SK-N-SH (cell line): ENCODE measurements around the gene RPL3. TPM values are rescaled to one million over a fixed set of nuclear protein-coding genes. Genes with fewer than 3 reads are reported as not detected.

Experiments
- CTCF ChIA-PET: fragments of 300-600, 350-600 bp; formaldehyde crosslinking; extraction: SDS; loops from one replicate; lab custom pipeline; 2021; lab: Yijun Ruan, JAX
- POLR2A ChIA-PET: fragments of 350-600 bp; sonication (Branson Sonifier 250); formaldehyde crosslinking; extraction: SDS; loops from one replicate; lab custom pipeline; 2020; ENCODE audit warnings: antibody characterized with exemption, inconsistent platforms; lab: Yijun Ruan, JAX
- DNase-seq: peaks from one replicate; pipeline ENCODE4 v3.0.0; 2012
- H2AFZ ChIP-seq: fragments of 200-600 bp; sonication (generic); 2 replicates; pipeline ENCODE4 v1.8.1; 2016; ENCODE audit warnings: antibody characterized with exemption, mild to moderate bottlenecking, low read depth
- H3F3A ChIP-seq: fragments of 200-600 bp; sonication (generic); replicated peaks from 2 replicates; pipeline ENCODE3; 2016; ENCODE audit warnings: antibody characterized with exemption, mild to moderate bottlenecking; ENCODE audit not compliant: insufficient read depth
- H3K27ac ChIP-seq, 2 experiments: fragments of 200-500 bp in 1 of 2; fragments of 200-600 bp in 1 of 2; sonication (Bioruptor generic) in 1 of 2; sonication (generic), shearing (Covaris generic) in 1 of 2; 2 replicates each; pipeline versions ENCODE4 v1.5.1 to v1.6.1; 2014 to 2016; ENCODE audit warnings: low read depth in 2 of 2, inconsistent platforms in 1 of 2, low read length in 1 of 2, mild to moderate bottlenecking in 1 of 2, mixed read lengths in 1 of 2
- H3K27me3 ChIP-seq: fragments of 200-600 bp; sonication (generic), shearing (Covaris generic); 2 replicates; pipeline ENCODE4 v1.6.1; 2016; ENCODE audit warnings: mixed run types; ENCODE audit not compliant: insufficient read depth
- H3K36me3 ChIP-seq, 2 experiments: fragments of 200-500 bp in 1 of 2; fragments of 200-600 bp in 1 of 2; sonication (Bioruptor generic) in 1 of 2; sonication (generic) in 1 of 2; replicated peaks in 1 of 2; 2 replicates each; pipeline versions ENCODE3 to v1.5.1; 2014 to 2016; ENCODE audit warnings: low read length in 1 of 2, mild to moderate bottlenecking in 1 of 2; ENCODE audit not compliant: insufficient read depth in 2 of 2, control insufficient read depth in 1 of 2
- H3K4me1 ChIP-seq, 2 experiments: fragments of 200-500 bp in 1 of 2; fragments of 200-600 bp in 1 of 2; sonication (Bioruptor generic) in 1 of 2; sonication (generic), shearing (Covaris generic) in 1 of 2; 2 replicates each; pipeline versions ENCODE4 v1.5.1 to v1.6.1; 2014 to 2016; ENCODE audit warnings: low read depth in 1 of 2, low read length in 1 of 2, mixed run types in 1 of 2; ENCODE audit not compliant: insufficient read depth in 2 of 2, control insufficient read depth in 1 of 2
- H3K4me2 ChIP-seq: fragments of 200-600 bp; sonication (generic), shearing (Covaris generic); 2 replicates; pipeline ENCODE4 v1.6.1; 2017; ENCODE audit warnings: mixed run types
- H3K4me3 ChIP-seq, 2 experiments: fragments of 200-500 bp in 1 of 2; fragments of 200-600 bp in 1 of 2; sonication (Bioruptor generic) in 1 of 2; sonication (generic), shearing (Covaris generic) in 1 of 2; 2 replicates each; pipeline versions ENCODE4 v1.5.1 to v1.8.1; 2014 to 2016; ENCODE audit warnings: low read depth in 2 of 2, inconsistent platforms in 1 of 2, low read length in 1 of 2, mild to moderate bottlenecking in 1 of 2, mixed read lengths in 1 of 2, moderate library complexity in 1 of 2
- H3K79me2 ChIP-seq: fragments of 200-600 bp; sonication (generic); 2 replicates; pipeline ENCODE4 v1.8.1; 2017; ENCODE audit warnings: mild to moderate bottlenecking; ENCODE audit not compliant: insufficient read depth
- H3K9ac ChIP-seq: fragments of 200-600 bp; sonication (generic); 2 replicates; pipeline ENCODE4 v1.6.1; 2017; ENCODE audit warnings: mixed run types
- H3K9me2 ChIP-seq: fragments of 200-600 bp; sonication (generic); 2 replicates; pipeline ENCODE4 v1.6.1; 2017; ENCODE audit warnings: mixed run types
- H3K9me3 ChIP-seq: fragments of 200-600 bp; sonication (generic); 2 replicates; pipeline ENCODE4 v1.6.1; 2017; ENCODE audit warnings: mixed run types, mild to moderate bottlenecking, moderate library complexity
- H4K20me1 ChIP-seq: fragments of 200-600 bp; sonication (generic); 2 replicates; pipeline ENCODE4 v1.6.1; 2017; ENCODE audit warnings: mild to moderate bottlenecking, mixed run types; ENCODE audit not compliant: insufficient read depth
- CHD2 ChIP-seq: fragments of 150-350 bp; IDR thresholded peaks from 2 replicates; pipeline ENCODE4 v1.6.1; 2018; ENCODE audit warnings: low read length; ENCODE audit not compliant: partially characterized antibody
- ELF1 ChIP-seq: IDR thresholded peaks from 2 replicates; pipeline ENCODE4 v1.4.0; 2012
- FOSL2 ChIP-seq: IDR thresholded peaks from 2 replicates; pipeline ENCODE4 v1.4.0; 2012; ENCODE audit warnings: low read depth, mild to moderate bottlenecking, moderate library complexity, borderline replicate concordance
- GABPA ChIP-seq: IDR thresholded peaks from 2 replicates; pipeline ENCODE4 v1.4.0; 2012; ENCODE audit warnings: low read depth, mild to moderate bottlenecking
- IRF3 ChIP-seq: fragments of 150-350 bp; IDR thresholded peaks from 2 replicates; pipeline ENCODE4 v1.6.1; 2016; ENCODE audit warnings: mild to moderate bottlenecking, low read depth, low read length
- MEF2A ChIP-seq: IDR thresholded peaks from 2 replicates; pipeline ENCODE4 v1.4.0; 2012; ENCODE audit warnings: low read depth, borderline replicate concordance
- MXI1 ChIP-seq: IDR thresholded peaks from 2 replicates; pipeline ENCODE4 v1.6.1; 2012; ENCODE audit warnings: mild to moderate bottlenecking, low read depth, low read length, improper control_type of control experiment
- NRF1 ChIP-seq: IDR thresholded peaks from 2 replicates; pipeline ENCODE4 v1.6.1; 2012; ENCODE audit warnings: low read depth, mild to moderate bottlenecking, low read length
- PBX3 ChIP-seq: IDR thresholded peaks from 2 replicates; pipeline ENCODE4; 2012
- RCOR1 ChIP-seq: fragments of 150-350 bp; IDR thresholded peaks from 2 replicates; pipeline ENCODE4 v1.6.1; 2017; ENCODE audit warnings: antibody characterized with exemption, low read length
- REST ChIP-seq: IDR thresholded peaks from 2 replicates; pipeline ENCODE4 v1.6.1; 2012; ENCODE audit warnings: mild to moderate bottlenecking, low read depth, low read length, moderate library complexity
- SMC3 ChIP-seq: IDR thresholded peaks from 2 replicates; pipeline ENCODE4 v1.6.1; 2012; ENCODE audit warnings: low read depth, low read length, improper control_type of control experiment
- TAF1 ChIP-seq: IDR thresholded peaks from 2 replicates; pipeline ENCODE4 v1.6.1; 2012; ENCODE audit warnings: low read depth, mild to moderate bottlenecking, low read length, moderate library complexity, borderline replicate concordance
- TEAD4 ChIP-seq: IDR thresholded peaks from 2 replicates; pipeline ENCODE4 v1.4.0; 2012; ENCODE audit warnings: mild to moderate bottlenecking, borderline replicate concordance; ENCODE audit not compliant: insufficient read depth
- USF1 ChIP-seq: IDR thresholded peaks from 2 replicates; pipeline ENCODE4 v1.4.0; 2012; ENCODE audit warnings: low read depth, borderline replicate concordance
- WGBS: methylation state at CpG from one replicate; pipeline ENCODE4 v1.1.6; 2017; ENCODE audit warnings: low lambda C conversion rate; 5-methylcytosine and 5-hydroxymethylcytosine counted together
- polyA plus RNA-seq, 3 experiments: library from polyadenylated mRNA; depleted of rRNA; stranded (reverse); fragments of >200 nt; gene quantifications; 2 replicates each; pipeline ENCODE4 v1.2.3, GENCODE V29; 2012

The RPL3 gene
- polyA plus RNA-seq, 1 of the 3 experiments (the other 2 are of a cell fraction), result 4,976 TPM

GRCh38 chr22:39283322-39284141 is 35.9 kb downstream of the RPL3 start:
- POLR2A ChIA-PET, result interaction anchor here (0.6 kb wide), 1 partner anchor 20 kb away, joined by 3 read pairs; no protein-coding TSS in a partner anchor
- H3K4me2 ChIP-seq, result no peak overlapping the region
- no peaks in the 10 kb centered on the region for H3K36me3 ChIP-seq
- no peaks in the 10 kb centered on the region for H4K20me1 ChIP-seq
- H3K4me3 ChIP-seq, result no peak overlapping the region
- H3K9me2 ChIP-seq, result no peaks in the 10 kb centered on the region
- no peak overlapping the region for H3K9ac ChIP-seq
- H3K27ac ChIP-seq, result no peak overlapping the region
- H3K79me2 ChIP-seq, result no peaks in the 10 kb centered on the region
- no peak overlapping the region for H2AFZ ChIP-seq
- CTCF ChIA-PET, result interaction anchor here (0.6 to 0.7 kb wide), 3 partner anchors 23 to 124 kb away, joined by 3 read pairs; no protein-coding TSS in a partner anchor
- no peaks in the 10 kb centered on the region for H3F3A ChIP-seq
- no peaks in the 10 kb centered on the region for H3K27me3 ChIP-seq
- H3K9me3 ChIP-seq, result no peaks in the 10 kb centered on the region
- WGBS, result 100% methylated on average over 3 of the region's 27 CpGs
- peaks cover 0 to 7% of the 10 kb centered on the region in 2 experiments; a peak in 2 of 4 replicates for H3K4me1 ChIP-seq
- TF ChIP-seq IRF3 (no peak), TEAD4 (no peak), GABPA (no peak), TAF1 (no peak)
- DNase-seq, result peak; percentile 58

GRCh38 chr22:39282645-39283321 is 36.6 kb downstream of the RPL3 start:
- no peaks in the 10 kb centered on the region for H3K79me2 ChIP-seq
- POLR2A ChIA-PET, result no interaction called here
- H3K4me1 ChIP-seq, result peaks cover 0 to 7% of the 10 kb centered on the region in 2 experiments; a peak in 2 of 4 replicates
- no peak for DNase-seq
- no peaks in the 10 kb centered on the region for H3K9me3 ChIP-seq
- no peak overlapping the region for H2AFZ ChIP-seq
- no peaks in the 10 kb centered on the region for H3K9me2 ChIP-seq
- no peaks in the 10 kb centered on the region for H3F3A ChIP-seq
- no peaks in the 10 kb centered on the region for H3K27me3 ChIP-seq
- H4K20me1 ChIP-seq, result no peaks in the 10 kb centered on the region
- H3K4me2 ChIP-seq, result no peak overlapping the region
- H3K36me3 ChIP-seq, result no peaks in the 10 kb centered on the region
- TF ChIP-seq MEF2A (no peak), PBX3 (no peak), FOSL2 (no peak), MXI1 (no peak), RCOR1 (no peak), SMC3 (no peak), ELF1 (no peak), CHD2 (no peak), REST (no peak), NRF1 (no peak), USF1 (no peak), IRF3 (no peak)
- H3K4me3 ChIP-seq, result no peak overlapping the region
- CTCF ChIA-PET, result interaction anchor here (0.7 kb wide), 1 partner anchor 24 kb away, joined by 3 read pairs; no protein-coding TSS in a partner anchor
- no peak overlapping the region for H3K27ac ChIP-seq
- WGBS, result 100% methylated on average over 4 of the region's 9 CpGs
- no peak overlapping the region for H3K9ac ChIP-seq
